BJ (cell line): ENCODE measurements around the gene PRR16. TPM values are rescaled to one million over a fixed set of nuclear protein-coding genes. Genes with fewer than 3 reads are reported as not detected.

Source experiments
- CTCF ChIA-PET: fragments of 350-600 bp; formaldehyde crosslinking; extraction: SDS; loops from one replicate; lab custom pipeline; 2021; ENCODE audit warnings: antibody characterized with exemption, inconsistent platforms; lab: Yijun Ruan, JAX
- POLR2A ChIA-PET: fragments of 300-600 bp; sonication (Branson Sonifier 250); formaldehyde crosslinking; extraction: SDS; loops from one replicate; lab custom pipeline; 2021; ENCODE audit warnings: antibody characterized with exemption; lab: Charles Lee
- DNase-seq: peaks from one replicate; pipeline ENCODE4 v3.0.0-alpha.2; 2011; ENCODE audit warnings: low read depth
- H3K27me3 ChIP-seq: 2 replicates; pipeline ENCODE4 v1.6.0; 2011; ENCODE audit warnings: low read length; ENCODE audit not compliant: control insufficient read depth, insufficient read depth
- H3K36me3 ChIP-seq: 2 replicates; pipeline ENCODE4 v1.5.1; 2011; ENCODE audit warnings: low read length; ENCODE audit not compliant: control insufficient read depth, insufficient read depth
- H3K4me3 ChIP-seq: 2 replicates; pipeline ENCODE4 v1.5.1; 2011; ENCODE audit warnings: low read depth, mild to moderate bottlenecking, control low read depth, low read length
- CTCF ChIP-seq: IDR thresholded peaks from 2 replicates; pipeline ENCODE4 v1.5.1; 2011; ENCODE audit warnings: low read depth, mild to moderate bottlenecking, control low read depth, inconsistent platforms, low read length, moderate library complexity; ENCODE audit not compliant: insufficient read depth
- polyA plus RNA-seq: library from polyadenylated mRNA; depleted of rRNA; stranded (reverse); fragments of >200 nt; gene quantifications from 2 replicates; pipeline ENCODE4 v1.2.3, GENCODE V29; 2011

PRR16 gene
- polyA plus RNA-seq, 1 experiment: 48.7 TPM

- CTCF ChIA-PET: no interaction called here
- no peaks in the 10 kb centered on the region for H3K27me3 ChIP-seq
- no peak for DNase-seq
- no peaks in the 10 kb centered on the region for H3K36me3 ChIP-seq
- no peak overlapping the region for H3K4me3 ChIP-seq
- no peak for TF ChIP-seq CTCF
- POLR2A ChIA-PET: no interaction called here
Measured at GRCh38 chr5:120479066-120479465, 15.0 kb downstream of the PRR16 start.

GRCh38 chr5:120499876-120500563, 35.9 kb downstream of the PRR16 start:
- CTCF ChIA-PET: interaction anchor here (0.8 kb wide), 1 partner anchor 35 kb away, joined by 3 read pairs; no protein-coding TSS in a partner anchor
- no peak for DNase-seq
- H3K4me3 ChIP-seq: no peak overlapping the region
- no peaks in the 10 kb centered on the region; the same call in 1 of the 2 replicates for H3K36me3 ChIP-seq
- H3K27me3 ChIP-seq: no peaks in the 10 kb centered on the region
- POLR2A ChIA-PET: no interaction called here
- no peak for TF ChIP-seq CTCF

- no peak for DNase-seq
- Histone ChIP-seq H3K27me3 (no peaks in the 10 kb centered on the region), H3K36me3 (no peaks in the 10 kb centered on the region; the same call in 1 of the 2 replicates), H3K4me3 (no peak overlapping the region)
- ChIA-PET POLR2A (no interaction called here), CTCF (no interaction called here)
- TF ChIP-seq CTCF: no peak
Measured at GRCh38 chr5:120502531-120502930, 38.4 kb downstream of the PRR16 start.

GRCh38 chr5:120503341-120503740, 39.2 kb downstream of the PRR16 start:
- ChIA-PET CTCF (no interaction called here), POLR2A (no interaction called here)
- Histone ChIP-seq H3K36me3 (no peaks in the 10 kb centered on the region; the same call in 1 of the 2 replicates), H3K27me3 (no peaks in the 10 kb centered on the region), H3K4me3 (no peak overlapping the region)
- DNase-seq: no peak
- no peak for TF ChIP-seq CTCF

- CTCF ChIA-PET: no interaction called here
- POLR2A ChIA-PET: no interaction called here
- Histone ChIP-seq H3K4me3 (no peak overlapping the region), H3K27me3 (no peaks in the 10 kb centered on the region), H3K36me3 (no peaks in the 10 kb centered on the region; the same call in 1 of the 2 replicates)
- no peak for DNase-seq
- TF ChIP-seq CTCF: no peak
Measured at GRCh38 chr5:120504057-120504456, 40.0 kb downstream of the PRR16 start.
